Thoracic aorta (tissue), 2 donors: Measurements from ENCODE around the gene RAB6B. TPM values are rescaled to one million over a fixed set of nuclear protein-coding genes. Genes with fewer than 3 reads are reported as not detected.

ENCODE experiments used
- ATAC-seq: fragments of 150-250 bp; one replicate; pipeline ENCODE4 v1.8.0; 2017; ENCODE audit warnings: low read depth; ENCODE audit not compliant: insufficient number of reproducible peaks, low FRiP score
- DNase-seq: peaks from one replicate; pipeline ENCODE4 v3.0.0-alpha.2; 2020; ENCODE audit warnings: low spot score
- H3K27ac ChIP-seq, 2 donors: fragments of 200-600 bp; sonication (generic); 1 replicate in 1 of 2; 2 replicates in 1 of 2; pipeline ENCODE4 v1.5.1; 2016; ENCODE audit warnings: mild to moderate bottlenecking in 2 of 2, moderate library complexity in 2 of 2
- H3K27me3 ChIP-seq: fragments of 200-600 bp; sonication (generic); replicated peaks from 2 replicates; pipeline ENCODE4 v1.6.0; 2016; ENCODE audit warnings: mild to moderate bottlenecking; ENCODE audit not compliant: insufficient read depth
- H3K36me3 ChIP-seq: fragments of 200-600 bp; sonication (generic); one replicate; pipeline ENCODE4 v1.5.1; 2016
- H3K4me1 ChIP-seq, 2 donors: fragments of 200-600 bp; sonication (generic); 1 replicate in 1 of 2; 2 replicates in 1 of 2; pipeline versions ENCODE4 v1.5.1 to v1.6.0; 2016; ENCODE audit warnings: low read depth in 2 of 2, mild to moderate bottlenecking in 1 of 2; ENCODE audit not compliant: control insufficient read depth in 1 of 2
- H3K4me3 ChIP-seq: fragments of 200-600 bp; sonication (generic); 2 replicates; pipeline ENCODE4 v1.5.1; 2016; ENCODE audit warnings: mild to moderate bottlenecking
- H3K9me3 ChIP-seq: fragments of 200-600 bp; sonication (generic); 2 replicates; pipeline ENCODE4 v1.5.1; 2016
- CTCF ChIP-seq: fragments of 200-600 bp; sonication (generic); IDR thresholded peaks from one replicate; pipeline ENCODE4 v1.5.1; 2019; ENCODE audit warnings: antibody characterized with exemption
- total RNA-seq, 2 donors: library from RNA; depleted of rRNA; stranded (reverse); fragments of >200 nt; gene quantifications; one replicate each; pipeline versions ENCODE4 v1.1.0 to v1.2.3, GENCODE V29; 2016

The RAB6B gene
- total RNA-seq, 2 donors from 2014 or later, result 0.27 to 4.0 TPM

GRCh38 chr3:133841196-133841595 is 54.5 kb downstream of the RAB6B start:
- no peak for TF ChIP-seq CTCF
- Histone ChIP-seq H3K4me3 (no peak overlapping the region), H3K36me3 (no peaks in the 10 kb centered on the region), H3K9me3 (no peaks in the 10 kb centered on the region), H3K4me1 (no peaks in the 10 kb centered on the region), H3K27ac (no peak overlapping the region), H3K27me3 (no peaks in the 10 kb centered on the region)
- ATAC-seq (no peak), DNase-seq (no peak)

GRCh38 chr3:133840767-133841166 is 54.9 kb downstream of the RAB6B start:
- TF ChIP-seq CTCF, result no peak
- no peaks in the 10 kb centered on the region for H3K36me3 ChIP-seq
- no peak for DNase-seq
- no peak overlapping the region for H3K27ac ChIP-seq
- H3K4me1 ChIP-seq, result no peaks in the 10 kb centered on the region
- no peak overlapping the region for H3K4me3 ChIP-seq
- H3K27me3 ChIP-seq, result no peaks in the 10 kb centered on the region
- no peaks in the 10 kb centered on the region for H3K9me3 ChIP-seq
- ATAC-seq, result no peak

GRCh38 chr3:133840055-133840737 is 55.5 kb downstream of the RAB6B start:
- TF ChIP-seq CTCF, result no peak
- Histone ChIP-seq H3K4me1 (no peaks in the 10 kb centered on the region), H3K36me3 (no peaks in the 10 kb centered on the region), H3K27me3 (no peaks in the 10 kb centered on the region), H3K27ac (no peak overlapping the region), H3K4me3 (no peak overlapping the region), H3K9me3 (no peaks in the 10 kb centered on the region)
- DNase-seq (no peak), ATAC-seq (no peak)

GRCh38 chr3:133838916-133839800 is 56.5 kb downstream of the RAB6B start:
- DNase-seq (no peak), ATAC-seq (no peak)
- no peaks in the 10 kb centered on the region for H3K9me3 ChIP-seq
- no peaks in the 10 kb centered on the region for H3K4me1 ChIP-seq
- H3K36me3 ChIP-seq, result no peaks in the 10 kb centered on the region
- TF ChIP-seq CTCF, result no peak
- H3K27ac ChIP-seq, result no peak overlapping the region
- no peaks in the 10 kb centered on the region for H3K27me3 ChIP-seq
- no peak overlapping the region for H3K4me3 ChIP-seq

GRCh38 chr3:133838296-133838789 is 57.3 kb downstream of the RAB6B start:
- Histone ChIP-seq H3K27ac (no peak overlapping the region), H3K27me3 (no peaks in the 10 kb centered on the region), H3K4me3 (no peak overlapping the region), H3K4me1 (no peaks in the 10 kb centered on the region), H3K9me3 (no peaks in the 10 kb centered on the region), H3K36me3 (peaks cover 5% of the 10 kb centered on the region)
- no peak for TF ChIP-seq CTCF
- ATAC-seq (no peak), DNase-seq (no peak)
